Activated CD4-positive, alpha-beta T cell treated with anti-CD3 and anti-CD28 coated beads, Interleukin-2, amount 50 U/mL, for 48 hours (primary cell): ENCODE data around the gene RPP21.
"Not testable (repeated sequence)": the region's sequence is repeated elsewhere in the genome, so short reads cannot be mapped to it uniquely, and the experiment has no call there.

Source experiments
- DNase-seq, 2 experiments: peaks; one replicate each; pipeline ENCODE4 v3.0.0-alpha.2; 2020

Gene RPP21

GRCh38 chr6:30331981-30332380 is 13.0 kb upstream of the RPP21 start:
- DNase-seq, result no peak

GRCh38 chr6:30334075-30334783 is 10.7 kb upstream of the RPP21 start:
- no peak for DNase-seq

GRCh38 chr6:30340589-30341054 is 4.3 kb upstream of the RPP21 start:
- no peak for DNase-seq

- DNase-seq, result no peak
Measured at GRCh38 chr6:30341218-30341617, 3.7 kb upstream of the RPP21 start.

- no peak for DNase-seq
Measured at GRCh38 chr6:30341728-30342127, 3.2 kb upstream of the RPP21 start.

- DNase-seq, result no peak
Measured at GRCh38 chr6:30344191-30344867, 627 bp upstream of the RPP21 start.

GRCh38 chr6:30345852-30346251 is 896 bp downstream of the RPP21 start:
- DNase-seq, result no peak

GRCh38 chr6:30348957-30349356 is 4.0 kb downstream of the RPP21 start:
- DNase-seq, result no peak

GRCh38 chr6:30349421-30350177 is 4.6 kb downstream of the RPP21 start:
- no peak for DNase-seq

- DNase-seq, result no peak
Measured at GRCh38 chr6:30350524-30350923, 5.6 kb downstream of the RPP21 start.

GRCh38 chr6:30352550-30352949 is 7.6 kb downstream of the RPP21 start:
- no peak for DNase-seq

GRCh38 chr6:30355281-30355680 is 10.3 kb downstream of the RPP21 start:
- DNase-seq, result no peak

GRCh38 chr6:30356536-30356935 is 11.6 kb downstream of the RPP21 start:
- DNase-seq, result no peak

- peak; percentile 52 to 58 for DNase-seq
Measured at GRCh38 chr6:30357678-30358540, 13.0 kb downstream of the RPP21 start.

- no peak for DNase-seq
Measured at GRCh38 chr6:30359276-30359675, 14.3 kb downstream of the RPP21 start.

GRCh38 chr6:30360139-30360538 is 15.2 kb downstream of the RPP21 start:
- no peak for DNase-seq

- DNase-seq, result no peak
Measured at GRCh38 chr6:30361661-30362060, 16.7 kb downstream of the RPP21 start.

- no peak for DNase-seq
Measured at GRCh38 chr6:30363459-30363858, 18.5 kb downstream of the RPP21 start.

GRCh38 chr6:30364591-30364990 is 19.6 kb downstream of the RPP21 start:
- no peak for DNase-seq

- not testable (repeated sequence) for DNase-seq
Measured at GRCh38 chr6:30369280-30369679, 24.3 kb downstream of the RPP21 start.

GRCh38 chr6:30378290-30378937 is 33.5 kb downstream of the RPP21 start:
- no peak for DNase-seq

- DNase-seq, result no peak
Measured at GRCh38 chr6:30380464-30380863, 35.5 kb downstream of the RPP21 start.
